GM23338 (cell line): ENCODE measurements around the gene PTX3. TPM values are rescaled to one million over a fixed set of nuclear protein-coding genes. Genes with fewer than 3 reads are reported as not detected.

Source experiments
- ATAC-seq: fragments of 200-7000 bp; cut with Tn5 transposase; 3 replicates; pipeline ENCODE4 v1.9.1; 2020
- DNase-seq: peaks from one replicate; pipeline ENCODE4 v3.0.0-alpha.2; 2015; ENCODE audit warnings: low spot score
- H2AFZ ChIP-seq: fragments of 200-600 bp; sonication (generic); 2 replicates; pipeline ENCODE4 v1.8.0; 2016; ENCODE audit warnings: antibody characterized with exemption, mild to moderate bottlenecking, moderate library complexity
- H3F3A ChIP-seq: fragments of 200-600 bp; sonication (generic); replicated peaks from 2 replicates; pipeline ENCODE4 v1.8.0; 2017; ENCODE audit warnings: antibody characterized with exemption, mixed run types, low read depth
- H3K27ac ChIP-seq: fragments of 200-600 bp; sonication (generic); 2 replicates; pipeline ENCODE4 v1.6.1; 2016; ENCODE audit warnings: low read depth
- H3K27me3 ChIP-seq: fragments of 200-600 bp; sonication (generic); 2 replicates; pipeline ENCODE4 v1.8.0; 2016; ENCODE audit warnings: mild to moderate bottlenecking, mixed run types, moderate library complexity; ENCODE audit not compliant: insufficient read depth
- H3K36me3 ChIP-seq: fragments of 200-600 bp; sonication (generic); 2 replicates; pipeline ENCODE4 v1.8.0; 2016; ENCODE audit warnings: mild to moderate bottlenecking; ENCODE audit not compliant: insufficient read depth
- H3K4me1 ChIP-seq: fragments of 200-600 bp; sonication (generic); 2 replicates; pipeline ENCODE4 v1.8.0; 2016; ENCODE audit warnings: mild to moderate bottlenecking, moderate library complexity; ENCODE audit not compliant: insufficient read depth
- H3K4me2 ChIP-seq: fragments of 200-600 bp; sonication (generic); 2 replicates; pipeline ENCODE4 v1.7.1; 2017; ENCODE audit warnings: mixed run types
- H3K4me3 ChIP-seq: fragments of 200-600 bp; sonication (generic); 2 replicates; pipeline ENCODE4 v1.6.1; 2016; ENCODE audit warnings: mixed run types
- H3K79me2 ChIP-seq: fragments of 200-600 bp; sonication (generic); replicated peaks from 2 replicates; pipeline ENCODE4 v1.8.0; 2017; ENCODE audit warnings: mild to moderate bottlenecking; ENCODE audit not compliant: insufficient read depth
- H3K9me2 ChIP-seq: fragments of 200-600 bp; sonication (generic); 2 replicates; pipeline ENCODE4 v1.8.0; 2017; ENCODE audit not compliant: insufficient read depth
- H4K20me1 ChIP-seq: fragments of 200-600 bp; sonication (generic); replicated peaks from 2 replicates; pipeline ENCODE4 v1.8.0; 2017; ENCODE audit warnings: mild to moderate bottlenecking; ENCODE audit not compliant: insufficient read depth
- H3K27ac Mint-ChIP-seq: 2 replicates; pipeline ENCODE4 v1.8.0; 2020; ENCODE audit warnings: inconsistent platforms, mild to moderate bottlenecking, moderate library complexity, mixed read lengths
- H3K27me3 Mint-ChIP-seq: 3 replicates; pipeline ENCODE4 v1.8.0; 2022; ENCODE audit warnings: low read depth, mild to moderate bottlenecking, moderate library complexity, mixed read lengths, inconsistent platforms; ENCODE audit not compliant: insufficient read depth, poor library complexity
- H3K36me3 Mint-ChIP-seq: 3 replicates; pipeline ENCODE4 v1.8.0; 2021; ENCODE audit warnings: low read depth, mild to moderate bottlenecking, inconsistent platforms, moderate library complexity, mixed read lengths
- H3K4me1 Mint-ChIP-seq: 3 replicates; pipeline ENCODE4 v1.8.0; 2020; ENCODE audit warnings: mild to moderate bottlenecking, inconsistent platforms, mixed read lengths
- H3K4me3 Mint-ChIP-seq: 3 replicates; pipeline ENCODE4 v1.8.0; 2021; ENCODE audit warnings: moderate library complexity, mild to moderate bottlenecking, inconsistent platforms, mixed read lengths
- H3K9me3 Mint-ChIP-seq: 3 replicates; pipeline ENCODE4 v1.8.0; 2020; ENCODE audit warnings: moderate library complexity, mild to moderate bottlenecking, inconsistent platforms, mixed read lengths
- CREB1 ChIP-seq: fragments of 250-450 bp; sonication (Bioruptor Pico); IDR thresholded peaks from 2 replicates; pipeline ENCODE4 v1.5.0; 2020; ENCODE audit warnings: low read depth, mild to moderate bottlenecking, moderate library complexity
- EZH2 ChIP-seq: fragments of 200-600 bp; sonication (generic); IDR thresholded peaks from one replicate; pipeline ENCODE4 v1.8.0; 2017; ENCODE audit warnings: antibody characterized with exemption, mild to moderate bottlenecking, low read depth; ENCODE audit not compliant: unreplicated experiment
- EZH2phosphoT487 ChIP-seq: fragments of 200-600 bp; sonication (generic); IDR thresholded peaks from one replicate; pipeline ENCODE4 v1.8.1; 2018; ENCODE audit warnings: antibody characterized with exemption; ENCODE audit not compliant: unreplicated experiment
- POLR2AphosphoS5 ChIP-seq: IDR thresholded peaks from 2 replicates; pipeline ENCODE4 v1.6.1; 2016; ENCODE audit warnings: antibody characterized with exemption, low read depth
- REST ChIP-seq: IDR thresholded peaks from one replicate; pipeline ENCODE4 v1.6.1; 2018; ENCODE audit warnings: antibody characterized with exemption; ENCODE audit not compliant: unreplicated experiment
- ZNF114 ChIP-seq: fragments of 250-450 bp; sonication (Bioruptor Pico); IDR thresholded peaks from 2 replicates; pipeline ENCODE4 v1.5.0; 2020; ENCODE audit warnings: mild to moderate bottlenecking, moderate library complexity
- ZNF331 ChIP-seq: fragments of 250-450 bp; sonication (Bioruptor Pico); IDR thresholded peaks from 2 replicates; pipeline ENCODE4 v1.5.0; 2020; ENCODE audit warnings: low read depth, mild to moderate bottlenecking, moderate library complexity
- ZNF462 ChIP-seq: fragments of 250-450 bp; sonication (Bioruptor Pico); IDR thresholded peaks from 2 replicates; pipeline ENCODE4 v1.5.0; 2020; ENCODE audit warnings: mild to moderate bottlenecking, moderate library complexity
- long read RNA-seq: library from polyadenylated mRNA; unstranded; transcript quantifications from one replicate; pipeline ENCODE4 v2.0.0, GENCODE V29; 2020; ENCODE audit not compliant: unreplicated experiment
- polyA plus RNA-seq: library from polyadenylated mRNA; unstranded; fragments of >200 nt; fragmentation: Nextera tagmentation; extraction: Ambion mirVana; gene quantifications from 2 replicates; pipeline ENCODE4 v1.2.1, GENCODE V29; 2016
- total RNA-seq: library from RNA; depleted of rRNA; stranded (reverse); fragments of >200 nt; shearing (Covaris generic); gene quantifications from 2 replicates; pipeline ENCODE4 v1.2.3, GENCODE V29; 2014; rRNA removed
- TF ChIP-seq, protein P1 (sequence below): IDR thresholded peaks from 2 replicates; pipeline ENCODE4 v1.6.1; 2016; ENCODE audit warnings: antibody characterized with exemption

Gene PTX3
- 2.4 TPM in 2 replicates for total RNA-seq
- polyA plus RNA-seq, result 1.2 TPM in 2 replicates
- long read RNA-seq, partial matches to known transcripts, result 0 of 1 reads
- long read RNA-seq, other reads (novel, unspliced or antisense), result 0 of 1 reads

- Histone ChIP-seq H3K4me3 (peak within 1 kb of the TSS; percentile 85), H3K36me3 (no peaks in the 10 kb centered on the region), H3K4me2 (peak within 1 kb of the TSS; percentile 83), H3K79me2 (no peaks in the 10 kb centered on the region), H3K27me3 (peaks cover 33% of the 10 kb centered on the region), H3F3A (no peaks in the 10 kb centered on the region), H3K9me2 (no peaks in the 10 kb centered on the region), H3K4me1 (peaks cover 11% of the 10 kb centered on the region; the same call in 1 of the 2 replicates), H3K27ac (no peak within 1 kb of the TSS), H2AFZ (peak within 1 kb of the TSS; percentile 75), H4K20me1 (no peaks in the 10 kb centered on the region)
- peaks cover 14% of the 10 kb centered on the region for H3K27me3 Mint-ChIP-seq
- no peak within 1 kb of the TSS for H3K27ac Mint-ChIP-seq
- peaks cover 18% of the 10 kb centered on the region for H3K4me1 Mint-ChIP-seq
- H3K4me3 Mint-ChIP-seq, result peak within 1 kb of the TSS; percentile 86
- ATAC-seq (peak; percentile 37), DNase-seq (peak; percentile 54)
- H3K9me3 Mint-ChIP-seq, result no peaks in the 10 kb centered on the region
- no peak for TF ChIP-seq POLR2AphosphoS5
- TF ChIP-seq ZNF462, result no peak
- no peak for TF ChIP-seq EZH2phosphoT487
- H3K36me3 Mint-ChIP-seq, result no peaks in the 10 kb centered on the region
Observed at GRCh38 chr3:157436583-157437291, at the start of gene PTX3. Gene PTX3 (plus strand): TSS chr3:157436850. CDS start chr3:157436934, 84 bp downstream.

DNA sequence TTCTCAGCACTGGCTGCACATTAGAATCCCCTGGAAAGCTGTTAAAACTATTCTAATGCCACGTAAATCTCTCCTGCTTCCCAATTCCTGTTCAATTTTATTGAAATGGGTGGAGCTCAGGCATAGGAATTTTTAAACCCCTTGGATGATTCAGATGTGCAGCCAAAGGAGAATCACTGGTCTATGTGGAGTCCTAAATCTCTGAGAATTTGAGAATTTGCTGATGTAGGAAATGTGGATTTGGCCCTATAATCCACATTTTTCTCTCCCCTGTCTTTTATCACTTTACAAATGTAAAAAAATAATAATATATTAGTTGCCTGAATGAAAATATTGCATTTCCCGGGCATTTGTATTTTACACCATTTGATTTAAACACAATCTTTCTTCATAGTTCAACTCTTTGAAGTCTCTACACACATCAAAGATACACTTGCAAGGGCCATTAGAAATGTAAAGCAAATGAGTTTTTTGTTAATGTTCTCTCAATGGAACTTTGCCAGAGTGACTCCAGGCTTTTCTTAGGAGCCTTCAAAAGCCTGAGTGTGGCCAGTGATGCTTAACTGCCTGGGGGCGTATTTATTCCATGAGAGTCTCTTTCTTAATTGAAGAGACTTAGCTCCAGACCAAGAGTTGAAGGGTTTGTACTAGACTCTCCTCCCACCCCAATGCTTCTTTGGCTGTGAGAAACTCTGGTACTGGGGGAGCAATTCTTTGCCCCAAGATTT, 48.8 kb upstream of the PTX3 start:
- DNase-seq (no peak), ATAC-seq (no peak)
- Histone ChIP-seq H3K27ac (no peak overlapping the region), H3K27me3 (no peaks in the 10 kb centered on the region), H3K4me1 (no peaks in the 10 kb centered on the region), H4K20me1 (no peaks in the 10 kb centered on the region), H2AFZ (no peak overlapping the region), H3K9me2 (no peaks in the 10 kb centered on the region), H3F3A (no peaks in the 10 kb centered on the region), H3K79me2 (no peaks in the 10 kb centered on the region), H3K4me2 (no peak overlapping the region), H3K36me3 (no peaks in the 10 kb centered on the region), H3K4me3 (no peak overlapping the region)
- no peaks in the 10 kb centered on the region for H3K9me3 Mint-ChIP-seq
- no peak overlapping the region for H3K4me3 Mint-ChIP-seq
- peaks cover 11% of the 10 kb centered on the region; the same call in 2 of the 3 replicates for H3K4me1 Mint-ChIP-seq
- H3K36me3 Mint-ChIP-seq, result no peaks in the 10 kb centered on the region
- H3K27ac Mint-ChIP-seq, result no peak overlapping the region
- H3K27me3 Mint-ChIP-seq, result no peaks in the 10 kb centered on the region
- TF ChIP-seq CREB1 (CRISPR knock-in tag), result no peak
- no peak for TF ChIP-seq ZNF114 (CRISPR knock-in tag)
- TF ChIP-seq, protein P1, sequence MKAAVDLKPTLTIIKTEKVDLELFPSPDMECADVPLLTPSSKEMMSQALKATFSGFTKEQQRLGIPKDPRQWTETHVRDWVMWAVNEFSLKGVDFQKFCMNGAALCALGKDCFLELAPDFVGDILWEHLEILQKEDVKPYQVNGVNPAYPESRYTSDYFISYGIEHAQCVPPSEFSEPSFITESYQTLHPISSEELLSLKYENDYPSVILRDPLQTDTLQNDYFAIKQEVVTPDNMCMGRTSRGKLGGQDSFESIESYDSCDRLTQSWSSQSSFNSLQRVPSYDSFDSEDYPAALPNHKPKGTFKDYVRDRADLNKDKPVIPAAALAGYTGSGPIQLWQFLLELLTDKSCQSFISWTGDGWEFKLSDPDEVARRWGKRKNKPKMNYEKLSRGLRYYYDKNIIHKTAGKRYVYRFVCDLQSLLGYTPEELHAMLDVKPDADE, result no peak
- TF ChIP-seq REST, result no peak
- no peak for TF ChIP-seq ZNF331 (CRISPR knock-in tag)
- no peak for TF ChIP-seq EZH2
